Measurements from ENCODE around the gene CUL9.
A peak's percentile ranks its signal among the peaks of the same experiment; 100 is the strongest.

CUL9 gene

DNA sequence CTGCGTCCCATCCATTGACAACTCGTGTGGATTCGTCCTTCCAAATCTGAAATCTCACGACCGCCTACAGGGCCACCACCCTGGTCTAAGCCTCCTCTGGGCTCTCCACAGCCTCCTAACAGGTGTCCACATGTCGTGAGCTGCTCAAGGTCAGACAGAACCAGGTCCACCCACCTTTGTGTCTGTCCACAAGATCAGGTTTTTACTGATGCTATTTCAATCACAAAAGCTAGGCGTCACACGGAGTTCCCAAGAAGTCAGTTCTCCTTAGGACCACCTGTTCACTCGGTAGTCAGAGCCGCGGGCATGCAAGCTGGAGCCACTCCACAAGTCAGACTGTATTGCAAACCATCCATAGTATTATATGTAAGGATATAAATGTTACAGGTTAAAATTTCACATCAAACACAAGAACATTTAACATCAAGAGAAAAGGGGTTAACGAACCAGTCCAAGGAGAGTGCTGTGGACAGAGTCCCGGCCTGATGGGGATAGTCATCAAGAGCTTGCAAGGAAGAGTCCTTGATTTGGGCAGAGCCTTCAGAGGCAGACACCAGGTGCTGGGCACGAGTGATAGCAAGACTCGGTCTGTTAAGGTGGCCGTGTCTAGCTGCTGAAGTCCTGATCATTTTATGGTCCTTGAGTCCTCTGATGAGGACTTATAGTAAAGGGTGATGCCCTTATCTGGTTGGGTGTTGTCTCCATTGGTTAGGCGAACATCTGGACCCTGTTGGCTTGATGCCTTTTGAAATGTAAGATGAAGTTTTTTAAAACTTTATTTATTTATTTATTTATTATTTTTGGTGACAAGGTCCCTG is 48.0 kb downstream of the CUL9 start:
- Histone ChIP-seq H3K4me2 (ENCODE audit: low read length) (no peak overlapping the region), H3K36me3 (ENCODE audit: control insufficient read depth in 1 of 2, insufficient read depth in 2 of 2, low read length in 2 of 2) (peaks cover 2 to 5% of the 10 kb centered on the region in 2 experiments), H3K23ac (ENCODE audit: low read length) (no peak overlapping the region), H3K4me3 (ENCODE audit: low read depth, low read length) (no peak overlapping the region), H2BK120ac (ENCODE audit: insufficient read depth, low read length, poor library complexity) (no peak overlapping the region), H3K79me1 (ENCODE audit: low read length) (peaks cover 5% of the 10 kb centered on the region), H3K27ac (ENCODE audit: low read depth, low read length) (no peak overlapping the region), H3K4ac (ENCODE audit: low read depth, low read length) (no peak overlapping the region), H2BK12ac (ENCODE audit: low read length) (no peak overlapping the region), H2AK5ac (ENCODE audit: low read length) (no peak overlapping the region), H3K9ac (ENCODE audit: low read length) (no peak overlapping the region), H3K18ac (ENCODE audit: low read length) (no peak overlapping the region), H3K9me3 (ENCODE audit: insufficient read depth, low read depth, low read length) (peaks cover 2% of the 10 kb centered on the region), H4K8ac (ENCODE audit: low read depth, low read length) (peak overlapping the region; percentile 47), H3K14ac (ENCODE audit: low read length) (no peak overlapping the region), H3K79me2 (ENCODE audit: control insufficient read depth, insufficient read depth, low read length, poor library complexity) (peaks cover 3% of the 10 kb centered on the region), H2AFZ (ENCODE audit: insufficient read depth, low read length, poor library complexity) (peak overlapping the region; percentile 59), H3K4me1 (ENCODE audit: control insufficient read depth in 1 of 2, insufficient read depth in 2 of 2, low read length in 2 of 2) (peaks cover 0 to 6% of the 10 kb centered on the region in 2 experiments), H2BK5ac (ENCODE audit: low read depth, low read length, poor library complexity) (no peak overlapping the region), H4K12ac (ENCODE audit: low read depth, low read length) (no peak overlapping the region), H4K91ac (ENCODE audit: low read depth, low read length) (no peak overlapping the region), H3K27me3 (ENCODE audit: insufficient read depth, low read length) (peaks cover 3% of the 10 kb centered on the region)
- WGBS (ENCODE audit: extremely low coverage, insufficient coverage, insufficient read length): no CpG with 5 or more reads among the region's 17 CpGs
- DNase-seq: no peak

DNA sequence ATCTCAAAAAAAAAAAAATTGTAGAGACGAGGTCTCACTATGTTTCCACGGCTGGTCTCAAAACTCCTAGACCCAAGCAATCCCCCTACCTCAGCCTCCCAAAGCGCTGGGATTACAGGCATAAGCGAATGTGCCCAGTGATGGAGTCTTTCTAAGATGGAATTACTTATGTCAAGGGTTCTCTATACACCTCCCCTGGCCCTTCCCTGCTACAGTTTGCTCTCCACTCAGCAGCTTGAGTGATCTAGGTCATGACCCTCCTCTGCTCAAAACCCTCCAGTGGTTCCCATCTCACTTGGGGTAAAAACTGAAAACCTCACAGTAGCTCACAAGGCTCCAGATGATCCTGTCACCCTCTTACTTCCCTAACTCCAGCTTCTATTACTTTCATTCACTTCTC is 49.1 kb downstream of the CUL9 start:
- peaks cover 0 to 6% of the 10 kb centered on the region in 2 experiments for H3K4me1 ChIP-seq (ENCODE audit: control insufficient read depth in 1 of 2, insufficient read depth in 2 of 2, low read length in 2 of 2)
- H4K12ac ChIP-seq (ENCODE audit: low read depth, low read length): no peak overlapping the region
- H3K27ac ChIP-seq (ENCODE audit: low read depth, low read length): no peak overlapping the region
- H2AFZ ChIP-seq (ENCODE audit: insufficient read depth, low read length, poor library complexity): no peak overlapping the region
- no CpG with 5 or more reads among the region's 4 CpGs for WGBS (ENCODE audit: extremely low coverage, insufficient coverage, insufficient read length)
- H4K91ac ChIP-seq (ENCODE audit: low read depth, low read length): no peak overlapping the region
- H3K14ac ChIP-seq (ENCODE audit: low read length): no peak overlapping the region
- H2BK5ac ChIP-seq (ENCODE audit: low read depth, low read length, poor library complexity): no peak overlapping the region
- peaks cover 3% of the 10 kb centered on the region for H3K79me2 ChIP-seq (ENCODE audit: control insufficient read depth, insufficient read depth, low read length, poor library complexity)
- DNase-seq: no peak
- no peak overlapping the region for H3K4me2 ChIP-seq (ENCODE audit: low read length)
- H3K4ac ChIP-seq (ENCODE audit: low read depth, low read length): no peak overlapping the region
- no peak overlapping the region for H2BK12ac ChIP-seq (ENCODE audit: low read length)
- H3K18ac ChIP-seq (ENCODE audit: low read length): no peak overlapping the region
- H3K9ac ChIP-seq (ENCODE audit: low read length): no peak overlapping the region
- peaks cover 5% of the 10 kb centered on the region for H3K79me1 ChIP-seq (ENCODE audit: low read length)
- no peaks in the 10 kb centered on the region for H3K36me3 ChIP-seq (ENCODE audit: control insufficient read depth in 1 of 2, insufficient read depth in 2 of 2, low read length in 2 of 2)
- H2AK5ac ChIP-seq (ENCODE audit: low read length): no peak overlapping the region
- peaks cover 3% of the 10 kb centered on the region for H3K27me3 ChIP-seq (ENCODE audit: insufficient read depth, low read length)
- no peak overlapping the region for H3K4me3 ChIP-seq (ENCODE audit: low read depth, low read length)
- H3K9me3 ChIP-seq (ENCODE audit: insufficient read depth, low read depth, low read length): peaks cover 2% of the 10 kb centered on the region
- no peak overlapping the region for H3K23ac ChIP-seq (ENCODE audit: low read length)
- H4K8ac ChIP-seq (ENCODE audit: low read depth, low read length): no peak overlapping the region
- H2BK120ac ChIP-seq (ENCODE audit: insufficient read depth, low read length, poor library complexity): no peak overlapping the region

DNA sequence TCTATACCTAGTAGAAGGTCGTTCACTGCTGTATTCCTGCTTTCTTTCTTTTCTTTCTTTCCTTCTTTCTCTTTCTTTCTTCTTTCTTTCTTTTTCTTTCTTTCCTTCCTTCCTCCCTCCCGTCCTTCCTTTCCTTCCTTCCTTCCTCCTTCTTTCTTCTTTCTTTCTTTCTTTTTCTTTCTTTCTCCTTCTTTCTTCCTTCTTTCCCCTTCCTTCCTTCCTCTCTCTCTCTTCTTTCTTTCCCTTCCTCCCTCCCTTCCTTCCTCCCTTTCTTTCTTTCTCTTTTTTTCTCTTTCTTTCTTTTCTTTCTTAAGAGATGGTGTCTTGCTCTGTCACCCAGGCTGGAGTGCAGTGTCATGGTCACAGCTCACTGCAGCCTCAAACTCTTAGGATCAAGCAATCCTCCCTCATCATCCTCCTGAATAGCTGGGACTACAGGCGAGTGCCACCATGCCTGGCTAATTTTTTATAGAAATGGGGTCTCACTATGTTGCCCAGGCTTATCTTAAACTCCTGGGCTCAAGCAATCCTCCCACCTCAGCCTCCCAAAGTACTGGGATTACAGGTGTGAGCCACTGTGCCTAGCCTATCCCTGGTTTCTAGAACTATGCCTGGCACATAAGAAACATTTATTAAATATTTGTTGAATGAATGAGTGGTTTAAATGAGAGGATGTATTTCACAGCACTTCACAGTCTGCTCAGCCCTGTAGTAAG is 49.9 kb downstream of the CUL9 start:
- peaks cover 0 to 6% of the 10 kb centered on the region in 2 experiments for H3K4me1 ChIP-seq (ENCODE audit: control insufficient read depth in 1 of 2, insufficient read depth in 2 of 2, low read length in 2 of 2)
- H2BK120ac ChIP-seq (ENCODE audit: insufficient read depth, low read length, poor library complexity): no peak overlapping the region
- H3K79me1 ChIP-seq (ENCODE audit: low read length): peaks cover 5% of the 10 kb centered on the region
- peaks cover 3% of the 10 kb centered on the region for H3K27me3 ChIP-seq (ENCODE audit: insufficient read depth, low read length)
- H3K14ac ChIP-seq (ENCODE audit: low read length): no peak overlapping the region
- H2BK12ac ChIP-seq (ENCODE audit: low read length): no peak overlapping the region
- no peak overlapping the region for H3K4me3 ChIP-seq (ENCODE audit: low read depth, low read length)
- peaks cover 2% of the 10 kb centered on the region for H3K9me3 ChIP-seq (ENCODE audit: insufficient read depth, low read depth, low read length)
- no peak overlapping the region for H3K27ac ChIP-seq (ENCODE audit: low read depth, low read length)
- no peak overlapping the region for H4K12ac ChIP-seq (ENCODE audit: low read depth, low read length)
- no peak overlapping the region for H2BK5ac ChIP-seq (ENCODE audit: low read depth, low read length, poor library complexity)
- no peak overlapping the region for H3K4ac ChIP-seq (ENCODE audit: low read depth, low read length)
- no peak overlapping the region for H3K9ac ChIP-seq (ENCODE audit: low read length)
- no peak overlapping the region for H2AFZ ChIP-seq (ENCODE audit: insufficient read depth, low read length, poor library complexity)
- H4K8ac ChIP-seq (ENCODE audit: low read depth, low read length): no peak overlapping the region
- no peak overlapping the region for H3K18ac ChIP-seq (ENCODE audit: low read length)
- H2AK5ac ChIP-seq (ENCODE audit: low read length): no peak overlapping the region
- H3K36me3 ChIP-seq (ENCODE audit: control insufficient read depth in 1 of 2, insufficient read depth in 2 of 2, low read length in 2 of 2): no peaks in the 10 kb centered on the region
- DNase-seq: no peak
- H4K91ac ChIP-seq (ENCODE audit: low read depth, low read length): no peak overlapping the region
- peaks cover 3% of the 10 kb centered on the region for H3K79me2 ChIP-seq (ENCODE audit: control insufficient read depth, insufficient read depth, low read length, poor library complexity)
- WGBS (ENCODE audit: extremely low coverage, insufficient coverage, insufficient read length): no CpG with 5 or more reads among the region's 3 CpGs
- no peak overlapping the region for H3K23ac ChIP-seq (ENCODE audit: low read length)
- H3K4me2 ChIP-seq (ENCODE audit: low read length): no peak overlapping the region

DNA sequence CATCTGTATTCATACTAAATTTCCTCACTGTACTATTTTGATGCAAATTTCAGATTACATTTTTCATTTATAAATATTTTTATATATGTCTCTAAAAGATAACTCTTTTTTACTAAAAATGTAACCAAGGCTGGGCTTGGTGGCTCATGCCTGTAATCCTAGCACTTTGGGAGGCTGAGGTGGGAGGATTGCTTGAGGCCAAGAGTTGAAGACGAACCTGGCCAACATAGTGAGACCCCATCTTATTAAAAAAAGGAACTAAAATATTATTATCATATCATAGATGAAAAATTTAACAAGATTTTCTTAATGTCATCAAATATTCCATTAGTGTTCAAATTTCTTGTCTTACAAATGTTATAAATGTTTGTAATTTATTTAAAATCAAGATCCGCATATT is 53.8 kb downstream of the CUL9 start:
- no peak overlapping the region for H4K8ac ChIP-seq (ENCODE audit: low read depth, low read length)
- H3K18ac ChIP-seq (ENCODE audit: low read length): no peak overlapping the region
- no peak overlapping the region for H3K23ac ChIP-seq (ENCODE audit: low read length)
- H3K36me3 ChIP-seq (ENCODE audit: control insufficient read depth in 1 of 2, insufficient read depth in 2 of 2, low read length in 2 of 2): no peaks in the 10 kb centered on the region
- no peak overlapping the region for H4K12ac ChIP-seq (ENCODE audit: low read depth, low read length)
- H3K79me2 ChIP-seq (ENCODE audit: control insufficient read depth, insufficient read depth, low read length, poor library complexity): no peaks in the 10 kb centered on the region
- no peak overlapping the region for H2AK5ac ChIP-seq (ENCODE audit: low read length)
- H3K27me3 ChIP-seq (ENCODE audit: insufficient read depth, low read length): peaks cover 3% of the 10 kb centered on the region
- H2AFZ ChIP-seq (ENCODE audit: insufficient read depth, low read length, poor library complexity): no peak overlapping the region
- no peak overlapping the region for H3K4ac ChIP-seq (ENCODE audit: low read depth, low read length)
- H3K79me1 ChIP-seq (ENCODE audit: low read length): no peaks in the 10 kb centered on the region
- H2BK12ac ChIP-seq (ENCODE audit: low read length): no peak overlapping the region
- no peak overlapping the region for H3K14ac ChIP-seq (ENCODE audit: low read length)
- no peak overlapping the region for H2BK120ac ChIP-seq (ENCODE audit: insufficient read depth, low read length, poor library complexity)
- H3K4me2 ChIP-seq (ENCODE audit: low read length): no peak overlapping the region
- WGBS (ENCODE audit: extremely low coverage, insufficient coverage, insufficient read length): no CpG with 5 or more reads among the region's 2 CpGs
- no peak for DNase-seq
- H3K27ac ChIP-seq (ENCODE audit: low read depth, low read length): no peak overlapping the region
- no peak overlapping the region for H4K91ac ChIP-seq (ENCODE audit: low read depth, low read length)
- H3K9me3 ChIP-seq (ENCODE audit: insufficient read depth, low read depth, low read length): peaks cover 2% of the 10 kb centered on the region
- H3K4me1 ChIP-seq (ENCODE audit: control insufficient read depth in 1 of 2, insufficient read depth in 2 of 2, low read length in 2 of 2): no peaks in the 10 kb centered on the region
- H3K9ac ChIP-seq (ENCODE audit: low read length): no peak overlapping the region
- H3K4me3 ChIP-seq (ENCODE audit: low read depth, low read length): no peak overlapping the region
- H2BK5ac ChIP-seq (ENCODE audit: low read depth, low read length, poor library complexity): no peak overlapping the region
